Trophoblast cell (in vitro differentiated cells and primary cell): ENCODE measurements around the gene FRS2.

ENCODE experiments used
- DNase-seq, 2 donors: peaks; one replicate each; pipeline ENCODE4 v3.0.0-alpha.2; 2016
- H2AFZ ChIP-seq: 2 replicates; pipeline ENCODE4 v1.6.1; 2013; ENCODE audit warnings: low read length, moderate library complexity, mild to moderate bottlenecking; ENCODE audit not compliant: insufficient read depth, poor library complexity
- H2AK5ac ChIP-seq: 2 replicates; pipeline ENCODE4 v1.6.1; 2013; ENCODE audit warnings: mild to moderate bottlenecking, low read length
- H2BK120ac ChIP-seq: 2 replicates; pipeline ENCODE4 v1.6.1; 2013; ENCODE audit warnings: low read length, mild to moderate bottlenecking, moderate library complexity; ENCODE audit not compliant: insufficient read depth, poor library complexity
- H2BK12ac ChIP-seq: 2 replicates; pipeline ENCODE4 v1.6.1; 2013; ENCODE audit warnings: mild to moderate bottlenecking, low read length, moderate library complexity
- H2BK5ac ChIP-seq: 2 replicates; pipeline ENCODE4 v1.6.1; 2013; ENCODE audit warnings: low read length, low read depth, moderate library complexity, mild to moderate bottlenecking; ENCODE audit not compliant: poor library complexity
- H3K14ac ChIP-seq: 2 replicates; pipeline ENCODE4 v1.6.1; 2013; ENCODE audit warnings: mild to moderate bottlenecking, low read length
- H3K18ac ChIP-seq: 2 replicates; pipeline ENCODE4 v1.6.1; 2013; ENCODE audit warnings: mild to moderate bottlenecking, low read length
- H3K23ac ChIP-seq: 2 replicates; pipeline ENCODE4 v1.6.1; 2013; ENCODE audit warnings: low read length
- H3K27ac ChIP-seq: 2 replicates; pipeline ENCODE4 v1.5.1; 2013; ENCODE audit warnings: low read depth, mild to moderate bottlenecking, inconsistent platforms, low read length, moderate library complexity
- H3K27me3 ChIP-seq: 2 replicates; pipeline ENCODE4 v1.6.1; 2013; ENCODE audit warnings: inconsistent platforms, mild to moderate bottlenecking, low read length, moderate library complexity; ENCODE audit not compliant: insufficient read depth
- H3K36me3 ChIP-seq, 2 experiments: 1 replicate in 1 of 2; 2 replicates in 1 of 2; pipeline ENCODE4 v1.6.1; 2013; ENCODE audit warnings: low read length in 2 of 2, mild to moderate bottlenecking in 2 of 2, moderate library complexity in 1 of 2; ENCODE audit not compliant: insufficient read depth in 2 of 2, control insufficient read depth in 1 of 2
- H3K4ac ChIP-seq: 2 replicates; pipeline ENCODE4 v1.6.1; 2013; ENCODE audit warnings: low read depth, mild to moderate bottlenecking, low read length, moderate library complexity
- H3K4me1 ChIP-seq, 2 experiments: 1 replicate in 1 of 2; 2 replicates in 1 of 2; pipeline ENCODE4 v1.6.1; 2013; ENCODE audit warnings: low read length in 2 of 2, mild to moderate bottlenecking in 2 of 2, moderate library complexity in 1 of 2; ENCODE audit not compliant: insufficient read depth in 2 of 2, control insufficient read depth in 1 of 2
- H3K4me2 ChIP-seq: 2 replicates; pipeline ENCODE4 v1.6.1; 2013; ENCODE audit warnings: inconsistent platforms, mild to moderate bottlenecking, low read length, moderate library complexity
- H3K4me3 ChIP-seq: 2 replicates; pipeline ENCODE4 v1.5.1; 2013; ENCODE audit warnings: mild to moderate bottlenecking, low read depth, low read length, inconsistent platforms
- H3K79me1 ChIP-seq: one replicate; pipeline ENCODE4 v1.6.1; 2013; ENCODE audit warnings: low read length
- H3K79me2 ChIP-seq: 2 replicates; pipeline ENCODE4 v1.6.1; 2013; ENCODE audit warnings: low read length, mild to moderate bottlenecking; ENCODE audit not compliant: control insufficient read depth, insufficient read depth, poor library complexity
- H3K9ac ChIP-seq: 2 replicates; pipeline ENCODE4 v1.6.1; 2013; ENCODE audit warnings: mild to moderate bottlenecking, low read length
- H3K9me3 ChIP-seq: 2 replicates; pipeline ENCODE4 v1.6.1; 2013; ENCODE audit warnings: low read depth, mild to moderate bottlenecking, control low read depth, inconsistent platforms, low read length; ENCODE audit not compliant: insufficient read depth
- H4K12ac ChIP-seq: 2 replicates; pipeline ENCODE4 v1.6.1; 2013; ENCODE audit warnings: low read depth, mild to moderate bottlenecking, low read length, moderate library complexity
- H4K8ac ChIP-seq: 2 replicates; pipeline ENCODE4 v1.6.1; 2013; ENCODE audit warnings: low read depth, mild to moderate bottlenecking, low read length, moderate library complexity
- H4K91ac ChIP-seq: one replicate; pipeline ENCODE4 v1.6.1; 2013; ENCODE audit warnings: low read depth, mild to moderate bottlenecking, low read length, moderate library complexity
- WGBS: extraction: QIAGEN DNeasy Blood & Tissue Kit; methylation state at CpG from one replicate; pipeline ENCODE4 v1.1.7; 2013; ENCODE audit warnings: missing lambda C conversion rate; ENCODE audit not compliant: insufficient read length, insufficient coverage; ENCODE audit errors: extremely low coverage; 5-methylcytosine and 5-hydroxymethylcytosine counted together

FRS2 gene

GRCh38 chr12:69479675-69480074 lies 9.5 kb downstream of the FRS2 start:
- no peaks in the 10 kb centered on the region for H3K9me3 ChIP-seq
- H4K8ac ChIP-seq = no peak overlapping the region
- H3K27me3 ChIP-seq = no peaks in the 10 kb centered on the region
- H3K27ac ChIP-seq = no peak overlapping the region
- H4K12ac ChIP-seq = no peak overlapping the region
- H3K23ac ChIP-seq = no peak overlapping the region
- no peak overlapping the region for H2BK12ac ChIP-seq
- no peak overlapping the region for H3K9ac ChIP-seq
- no peak overlapping the region for H2AFZ ChIP-seq
- no peaks in the 10 kb centered on the region for H3K79me1 ChIP-seq
- no peak overlapping the region for H2AK5ac ChIP-seq
- peaks cover 0 to 4% of the 10 kb centered on the region in 2 experiments for H3K4me1 ChIP-seq
- no peak for DNase-seq
- no peak overlapping the region for H3K4ac ChIP-seq
- H3K14ac ChIP-seq = no peak overlapping the region
- no peak overlapping the region for H4K91ac ChIP-seq
- H2BK5ac ChIP-seq = no peak overlapping the region
- no peak overlapping the region for H3K4me3 ChIP-seq
- H2BK120ac ChIP-seq = no peak overlapping the region
- H3K18ac ChIP-seq = no peak overlapping the region
- no peak overlapping the region for H3K4me2 ChIP-seq
- WGBS = no CpG with 5 or more reads among the region's 2 CpGs
- H3K36me3 ChIP-seq = no peaks in the 10 kb centered on the region
- H3K79me2 ChIP-seq = peaks cover 3% of the 10 kb centered on the region

- no peak overlapping the region for H3K9ac ChIP-seq
- H3K79me2 ChIP-seq = peaks cover 3% of the 10 kb centered on the region
- no peak for DNase-seq
- H2BK5ac ChIP-seq = no peak overlapping the region
- no peak overlapping the region for H3K4me3 ChIP-seq
- no peak overlapping the region for H3K18ac ChIP-seq
- no peak overlapping the region for H3K14ac ChIP-seq
- H3K36me3 ChIP-seq = peaks cover 0 to 2% of the 10 kb centered on the region in 2 experiments
- no peaks in the 10 kb centered on the region for H3K79me1 ChIP-seq
- no peak overlapping the region for H2BK120ac ChIP-seq
- no peak overlapping the region for H3K4me2 ChIP-seq
- no peaks in the 10 kb centered on the region for H3K9me3 ChIP-seq
- H2AK5ac ChIP-seq = no peak overlapping the region
- no peak overlapping the region for H2BK12ac ChIP-seq
- H4K8ac ChIP-seq = no peak overlapping the region
- peaks cover 0 to 2% of the 10 kb centered on the region in 2 experiments for H3K4me1 ChIP-seq
- H4K91ac ChIP-seq = no peak overlapping the region
- no peak overlapping the region for H4K12ac ChIP-seq
- no peak overlapping the region for H3K27ac ChIP-seq
- no CpG with 5 or more reads among the region's 4 CpGs for WGBS
- no peaks in the 10 kb centered on the region for H3K27me3 ChIP-seq
- no peak overlapping the region for H2AFZ ChIP-seq
- no peak overlapping the region for H3K23ac ChIP-seq
- H3K4ac ChIP-seq = peak overlapping the region; percentile 79
Measured at GRCh38 chr12:69480698-69481097, 10.5 kb downstream of the FRS2 start.

- H2BK12ac ChIP-seq = no peak overlapping the region
Measured at GRCh38 chr12:69481133-69481532, 10.9 kb downstream of the FRS2 start.

GRCh38 chr12:69483700-69484099 lies 13.5 kb downstream of the FRS2 start:
- Histone ChIP-seq H3K9me3 (no peaks in the 10 kb centered on the region), H4K91ac (no peak overlapping the region), H3K4me2 (no peak overlapping the region), H2BK12ac (no peak overlapping the region), H2BK120ac (no peak overlapping the region), H4K12ac (no peak overlapping the region), H3K79me1 (no peaks in the 10 kb centered on the region), H3K9ac (no peak overlapping the region), H3K4ac (no peak overlapping the region), H4K8ac (no peak overlapping the region), H3K4me3 (no peak overlapping the region), H3K18ac (no peak overlapping the region), H2BK5ac (no peak overlapping the region), H3K27ac (no peak overlapping the region), H3K79me2 (peaks cover 3% of the 10 kb centered on the region), H3K14ac (no peak overlapping the region), H2AFZ (no peak overlapping the region), H3K27me3 (no peaks in the 10 kb centered on the region), H2AK5ac (no peak overlapping the region), H3K23ac (no peak overlapping the region), H3K4me1 (peaks cover 0 to 2% of the 10 kb centered on the region in 2 experiments), H3K36me3 (peaks cover 0 to 3% of the 10 kb centered on the region in 2 experiments)
- no CpG with 5 or more reads among the region's 1 CpG for WGBS
- no peak for DNase-seq

More at GRCh38 chr12:69481133-69481532, 10.9 kb downstream of the FRS2 start:
- Histone ChIP-seq H3K79me2 (peaks cover 3% of the 10 kb centered on the region), H2BK120ac (no peak overlapping the region), H2AK5ac (no peak overlapping the region), H2BK5ac (no peak overlapping the region), H3K4me3 (no peak overlapping the region), H3K79me1 (no peaks in the 10 kb centered on the region), H3K27ac (no peak overlapping the region), H4K8ac (no peak overlapping the region), H3K4me2 (no peak overlapping the region), H3K23ac (no peak overlapping the region), H3K14ac (no peak overlapping the region), H3K36me3 (peaks cover 0 to 2% of the 10 kb centered on the region in 2 experiments), H4K91ac (no peak overlapping the region), H3K4ac (peak overlapping the region; percentile 75), H3K18ac (no peak overlapping the region), H3K27me3 (no peaks in the 10 kb centered on the region), H3K9ac (no peak overlapping the region), H4K12ac (no peak overlapping the region), H3K4me1 (peaks cover 0 to 2% of the 10 kb centered on the region in 2 experiments), H2AFZ (no peak overlapping the region), H3K9me3 (no peaks in the 10 kb centered on the region)
- peak; percentile 18 to 77 for DNase-seq
